ENCODE data around the gene ADGRL1.

Gene ADGRL1

GRCh38 chr19:14141041-14141440 lies 64.9 kb downstream of the ADGRL1 start:
- TF ChIP-seq CTCF (conservative IDR thresholded peaks at IDR 0.05; ENCODE audit: low read depth, low read length), result no peak
- DNase-seq (ENCODE audit: low read depth), result no peak
- H3K4me3 ChIP-seq (ENCODE audit: low read length), result no peak overlapping the region

GRCh38 chr19:14139944-14140343 lies 66.0 kb downstream of the ADGRL1 start:
- no peak overlapping the region for H3K4me3 ChIP-seq (ENCODE audit: low read length)
- DNase-seq (ENCODE audit: low read depth), result peak; percentile 33
- TF ChIP-seq CTCF (conservative IDR thresholded peaks at IDR 0.05; ENCODE audit: low read depth, low read length), result no peak

- no peak for TF ChIP-seq CTCF (conservative IDR thresholded peaks at IDR 0.05; ENCODE audit: low read depth, low read length)
- no peak for DNase-seq (ENCODE audit: low read depth)
- no peak overlapping the region for H3K4me3 ChIP-seq (ENCODE audit: low read length)
These were observed 67.2 kb downstream of the ADGRL1 start for GRCh38 chr19:14138576-14139265.

- DNase-seq (ENCODE audit: low read depth), result peak; percentile 99
- TF ChIP-seq CTCF (conservative IDR thresholded peaks at IDR 0.05; ENCODE audit: low read depth, low read length), result peak; percentile 72
- H3K4me3 ChIP-seq (ENCODE audit: low read length), result peak within 1 kb of the TSS; percentile 72
These were observed 69.3 kb downstream of the ADGRL1 start, which contains the start of gene ASF1B for GRCh38 chr19:14136509-14137281. ASF1B (minus strand) TSS chr19:14136589; CDS start chr19:14136456, 133 bp downstream.

GRCh38 chr19:14135985-14136508 lies 69.9 kb downstream of the ADGRL1 start:
- TF ChIP-seq CTCF (conservative IDR thresholded peaks at IDR 0.05; ENCODE audit: low read depth, low read length), result no peak
- no peak for DNase-seq (ENCODE audit: low read depth)

GRCh38 chr19:14135355-14135754 lies 70.6 kb downstream of the ADGRL1 start:
- no peak for TF ChIP-seq CTCF (conservative IDR thresholded peaks at IDR 0.05; ENCODE audit: low read depth, low read length)
- H3K4me3 ChIP-seq (ENCODE audit: low read length), result peak overlapping the region; percentile 72
- DNase-seq (ENCODE audit: low read depth), result no peak

More at GRCh38 chr19:14135985-14136508, 69.9 kb downstream of the ADGRL1 start:
- peak overlapping the region; percentile 72 for H3K4me3 ChIP-seq (ENCODE audit: low read length)
